ACHN (cell line): ENCODE results near the gene MRGPRF.

Source experiments
- DNase-seq: peaks from one replicate; pipeline ENCODE4 v3.0.0-alpha.2; 2015
- in situ Hi-C: cut with HindIII; loops from 2 replicates; pipeline ENCODE4 v1.10.0; 2017; ENCODE audit warnings: low sequenced_read_pairs, low pct_ligation_motif_present, low pct_unique_long_range_greater_than_20kb

Gene MRGPRF

GRCh38 chr11:69051381-69052342, 38.6 kb upstream of the MRGPRF start:
- in situ Hi-C loops, result no loop called here
- DNase-seq, result no peak

- DNase-seq, result no peak
- in situ Hi-C loops, result no loop called here
Measured at GRCh38 chr11:69050592-69051380, 37.7 kb upstream of the MRGPRF start.

GRCh38 chr11:69049490-69049867, 36.4 kb upstream of the MRGPRF start:
- in situ Hi-C loops, result no loop called here
- DNase-seq, result no peak

- DNase-seq, result peak; percentile 88
- in situ Hi-C loops, result no loop called here
Measured at GRCh38 chr11:69048694-69049489, 35.8 kb upstream of the MRGPRF start, which contains the start of gene TPCN2. TSS of gene TPCN2 (plus strand) at chr11:69048932. CDS start at chr11:69048998, 66 bp downstream.

GRCh38 chr11:69048031-69048693, 35.1 kb upstream of the MRGPRF start:
- in situ Hi-C loops, result no loop called here
- DNase-seq, result no peak

- peak; percentile 65 for DNase-seq
- in situ Hi-C loops, result no loop called here
Measured at GRCh38 chr11:69044111-69045013, 31.3 kb upstream of the MRGPRF start.

GRCh38 chr11:69041516-69041915, 28.5 kb upstream of the MRGPRF start:
- in situ Hi-C loops, result no loop called here
- DNase-seq, result no peak

- in situ Hi-C loops, result no loop called here
- peak; percentile 24 for DNase-seq
Measured at GRCh38 chr11:69040581-69041260, 27.7 kb upstream of the MRGPRF start.

GRCh38 chr11:69040051-69040450, 27.0 kb upstream of the MRGPRF start:
- DNase-seq, result no peak
- in situ Hi-C loops, result no loop called here

- DNase-seq, result no peak
Measured at GRCh38 chr11:69039501-69039900, 26.5 kb upstream of the MRGPRF start.

GRCh38 chr11:69037544-69037943, 24.5 kb upstream of the MRGPRF start:
- in situ Hi-C loops, result no loop called here

More at GRCh38 chr11:69039501-69039900, 26.5 kb upstream of the MRGPRF start:
- in situ Hi-C loops, result no loop called here

GRCh38 chr11:69037074-69037473, 24.0 kb upstream of the MRGPRF start:
- in situ Hi-C loops, result no loop called here
- no peak for DNase-seq

More at GRCh38 chr11:69037544-69037943, 24.5 kb upstream of the MRGPRF start:
- DNase-seq, result no peak

GRCh38 chr11:69035946-69036340, 22.9 kb upstream of the MRGPRF start:
- DNase-seq, result no peak
- in situ Hi-C loops, result no loop called here

- in situ Hi-C loops, result no loop called here
- DNase-seq, result no peak
Measured at GRCh38 chr11:69035150-69035945, 22.3 kb upstream of the MRGPRF start.

GRCh38 chr11:69034123-69034867, 21.2 kb upstream of the MRGPRF start:
- in situ Hi-C loops, result no loop called here
- DNase-seq, result no peak
